Astrocyte of the hippocampus (primary cell): Measurements from ENCODE around the gene MZT2B.
"Not testable (repeated sequence)": the region's sequence is repeated elsewhere in the genome, so short reads cannot be mapped to it uniquely, and the experiment has no call there.

Experiments used
- DNase-seq: peaks from one replicate; pipeline ENCODE4 v3.0.0; 2011; ENCODE audit warnings: low read depth, low spot score

Gene MZT2B, protein sequence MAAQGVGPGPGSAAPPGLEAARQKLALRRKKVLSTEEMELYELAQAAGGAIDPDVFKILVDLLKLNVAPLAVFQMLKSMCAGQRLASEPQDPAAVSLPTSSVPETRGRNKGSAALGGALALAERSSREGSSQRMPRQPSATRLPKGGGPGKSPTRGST

DNA sequence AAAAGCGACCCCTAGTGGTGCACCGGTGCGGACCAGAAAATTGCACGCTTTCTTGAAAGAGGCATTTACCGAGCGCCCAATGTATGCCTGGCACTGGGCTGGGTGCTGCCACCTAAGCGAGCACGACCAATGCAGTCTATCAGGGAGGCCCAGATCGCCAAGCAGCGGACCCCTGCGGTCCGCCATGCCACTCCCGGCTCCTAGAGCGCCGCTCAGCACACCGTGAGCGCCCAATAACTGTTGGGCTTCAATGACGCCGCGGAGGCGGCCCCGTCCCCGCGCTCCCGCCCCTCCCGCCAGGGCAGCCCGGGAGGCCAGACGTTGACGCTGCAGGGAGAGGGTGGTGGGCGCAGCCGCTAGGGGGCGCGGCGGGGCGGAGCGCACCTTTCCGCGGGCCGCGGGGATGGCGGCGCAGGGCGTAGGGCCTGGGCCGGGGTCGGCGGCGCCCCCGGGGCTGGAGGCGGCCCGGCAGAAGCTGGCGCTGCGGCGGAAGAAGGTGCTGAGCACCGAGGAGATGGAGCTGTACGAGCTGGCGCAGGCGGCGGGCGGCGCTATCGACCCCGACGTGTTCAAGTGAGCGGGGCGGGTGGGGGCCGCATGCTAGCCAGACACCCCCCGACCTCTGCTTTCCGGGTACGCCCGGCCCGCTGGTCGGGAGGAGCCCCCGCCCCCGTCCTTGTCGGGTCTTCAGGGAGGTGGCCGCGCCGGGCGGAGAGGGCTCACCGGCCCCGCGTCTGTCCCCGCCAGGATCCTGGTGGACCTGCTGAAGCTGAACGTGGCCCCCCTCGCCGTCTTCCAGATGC is at the start of gene MZT2B:
MZT2B (plus strand) TSS at position 383 of the 803 bp plus-strand sequence; CDS start at position 404, 21 bp downstream.
- DNase-seq, result peak; percentile 94

DNA sequence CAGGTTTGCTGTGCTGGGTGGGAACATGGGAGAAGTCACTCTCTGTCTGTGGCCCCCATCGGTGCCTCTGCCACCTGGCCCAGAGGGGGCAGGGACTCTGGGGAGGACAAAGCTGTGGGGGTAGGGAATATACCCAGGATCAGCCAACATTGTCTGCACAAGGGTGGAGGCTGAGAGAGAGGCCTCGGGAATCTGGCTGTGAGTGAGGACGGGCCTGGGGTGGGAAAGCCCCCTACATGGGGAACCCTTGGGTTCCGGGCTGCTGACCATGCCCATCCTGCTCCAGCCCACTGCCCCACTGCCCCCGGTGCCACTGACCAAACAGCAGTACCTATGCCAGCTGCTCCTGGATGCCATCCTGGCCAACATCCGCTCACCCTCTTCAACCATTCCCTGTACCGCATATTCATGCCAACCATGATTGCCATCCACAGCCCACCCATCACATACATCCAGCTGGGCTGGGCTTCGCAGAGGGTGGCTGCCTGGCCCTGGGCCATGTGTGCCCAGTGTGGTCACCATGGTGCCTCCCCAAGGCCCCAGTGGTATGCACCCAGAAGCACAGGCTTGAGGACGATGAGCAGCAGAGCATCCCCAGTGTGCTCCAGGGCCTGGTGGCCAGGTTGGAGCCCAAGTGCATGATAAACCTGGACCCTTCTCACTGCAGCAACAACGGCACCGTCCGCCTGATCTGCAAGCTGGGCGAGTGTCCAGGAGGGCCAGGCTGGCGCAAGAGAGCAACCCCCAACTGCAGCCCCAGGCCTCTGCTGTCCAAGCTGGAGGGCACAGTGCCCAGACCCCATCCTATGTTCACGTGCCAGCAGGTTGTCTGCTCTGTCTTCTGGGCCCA is 46.1 kb upstream of the MZT2B start:
- no peak for DNase-seq

DNA sequence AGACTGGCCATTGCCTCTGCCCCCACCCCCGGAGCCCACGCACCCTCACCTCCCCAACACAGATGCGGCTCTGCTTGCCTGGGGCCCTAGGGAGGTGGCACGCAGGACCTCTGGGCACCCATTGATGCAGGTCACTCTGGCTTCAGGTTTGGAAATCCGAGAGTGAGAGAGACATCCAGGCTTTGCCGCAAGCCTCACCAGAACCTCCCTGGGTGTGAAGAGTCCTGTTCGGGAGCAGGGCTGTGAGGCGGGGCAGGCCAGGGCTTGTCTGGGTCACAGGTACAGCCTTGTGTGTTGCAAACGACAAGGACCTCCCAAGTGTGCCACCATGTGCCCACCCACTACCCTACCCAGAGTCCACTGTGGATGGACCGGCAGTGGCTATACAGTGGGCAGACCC is 45.5 kb upstream of the MZT2B start:
- DNase-seq, result not testable (repeated sequence)

DNA sequence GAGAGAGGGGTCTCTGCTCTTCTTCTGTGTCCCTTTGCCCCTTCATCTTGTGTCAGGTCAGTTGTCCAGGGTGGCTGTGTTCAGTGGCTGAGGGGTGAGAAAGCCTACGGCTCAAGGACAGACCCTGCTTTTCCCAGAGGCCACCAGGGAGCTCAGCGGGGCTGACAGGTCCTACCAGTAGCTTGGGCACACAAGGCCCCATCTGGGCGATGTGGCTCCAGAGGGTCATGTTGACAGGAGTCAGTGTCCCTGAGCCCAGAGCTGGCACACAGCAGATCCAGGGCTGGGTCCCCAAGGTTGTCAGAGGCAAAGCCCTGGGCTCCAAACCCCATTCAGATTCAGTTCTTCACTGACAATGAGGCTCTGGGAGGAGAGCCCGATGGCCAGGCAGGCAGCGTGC is 44.9 kb upstream of the MZT2B start:
- DNase-seq, result not testable (repeated sequence)

DNA sequence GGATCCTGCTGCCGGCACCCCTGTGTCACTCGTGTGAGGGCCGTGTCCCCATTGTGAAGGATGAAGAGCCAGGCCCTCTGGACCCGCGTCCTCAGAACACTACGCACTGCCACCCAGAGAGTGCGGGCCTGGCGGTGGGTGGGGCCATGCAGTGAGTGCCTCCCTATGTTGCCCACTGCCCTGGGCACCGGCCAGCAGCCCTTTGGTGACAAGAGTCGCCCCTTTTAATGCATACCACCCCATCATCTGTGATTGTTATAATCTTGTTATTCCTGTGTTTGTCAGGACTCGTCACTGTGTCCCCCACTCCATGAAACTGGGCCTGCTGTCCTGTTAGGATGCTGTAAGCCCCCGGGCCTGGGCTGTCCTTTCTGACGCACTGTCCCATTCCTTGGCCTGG is 43.7 kb upstream of the MZT2B start:
- not testable (repeated sequence) for DNase-seq

DNA sequence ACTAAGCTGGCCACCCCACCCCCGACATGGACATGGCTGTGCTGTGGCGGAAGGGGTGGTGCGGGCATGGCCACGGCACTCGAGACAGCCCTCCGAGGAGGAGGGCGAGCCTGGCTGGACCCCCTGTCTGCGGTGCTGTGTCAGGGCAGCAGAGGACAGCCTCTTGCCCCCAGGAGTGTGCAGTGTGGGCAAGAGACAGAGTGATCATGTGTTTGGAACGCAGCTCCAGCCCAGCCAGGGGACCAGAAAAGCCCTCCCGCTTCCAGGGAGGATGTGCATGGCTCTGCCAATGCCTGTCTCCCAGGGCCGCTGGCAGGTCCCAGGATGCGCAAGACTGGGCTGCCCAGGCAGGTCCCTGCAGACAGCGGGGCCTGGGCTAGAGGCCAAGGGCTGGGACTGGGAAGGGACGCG is 43.2 kb upstream of the MZT2B start:
- DNase-seq, result not testable (repeated sequence)

DNA sequence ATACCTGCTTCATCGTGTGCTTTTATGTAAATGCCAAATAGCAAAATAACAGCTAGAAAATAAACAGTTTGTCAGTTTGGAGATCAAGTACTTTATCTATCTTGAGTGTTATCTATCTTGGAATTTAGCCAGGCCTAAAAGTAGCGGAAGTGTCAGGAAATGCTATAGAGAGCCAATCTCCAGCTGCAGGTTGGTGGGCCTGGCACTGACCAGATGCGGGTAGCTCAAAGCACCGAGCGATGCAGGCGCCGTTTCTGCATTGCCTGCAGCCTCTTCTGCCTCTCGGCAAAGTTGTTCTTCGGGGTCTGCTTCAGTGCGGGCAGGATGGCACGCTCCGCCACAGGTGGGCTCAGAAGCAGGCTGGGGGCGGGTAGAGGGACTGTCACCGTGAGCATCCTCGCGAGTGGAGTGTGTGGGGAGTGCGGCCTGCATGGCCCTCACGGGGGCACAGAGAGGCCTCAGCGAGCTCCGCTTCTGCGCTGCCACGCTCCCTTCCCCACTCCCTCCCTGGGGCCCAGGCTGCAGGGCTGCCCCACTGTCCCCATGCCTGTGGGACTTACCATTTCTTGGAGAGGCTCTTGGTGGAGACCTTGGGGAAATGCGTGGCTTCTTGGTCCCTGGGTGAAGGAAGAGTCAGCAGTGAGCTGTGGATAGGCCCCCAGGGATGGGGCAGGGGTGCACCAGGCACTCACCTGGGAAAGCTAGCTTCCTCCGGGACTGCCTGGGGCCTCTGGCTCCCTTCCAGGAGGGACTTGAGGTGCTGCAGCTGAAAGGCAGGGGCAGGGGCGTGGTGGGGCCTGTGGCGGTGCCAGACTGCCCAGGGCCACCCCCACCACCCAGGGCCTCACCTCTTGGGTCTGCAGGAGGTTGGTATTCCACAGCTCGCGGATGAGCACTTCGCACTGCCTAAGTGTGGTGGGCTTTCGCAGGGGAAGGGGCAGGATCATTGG is 42.5 kb upstream of the MZT2B start:
- not testable (repeated sequence) for DNase-seq

DNA sequence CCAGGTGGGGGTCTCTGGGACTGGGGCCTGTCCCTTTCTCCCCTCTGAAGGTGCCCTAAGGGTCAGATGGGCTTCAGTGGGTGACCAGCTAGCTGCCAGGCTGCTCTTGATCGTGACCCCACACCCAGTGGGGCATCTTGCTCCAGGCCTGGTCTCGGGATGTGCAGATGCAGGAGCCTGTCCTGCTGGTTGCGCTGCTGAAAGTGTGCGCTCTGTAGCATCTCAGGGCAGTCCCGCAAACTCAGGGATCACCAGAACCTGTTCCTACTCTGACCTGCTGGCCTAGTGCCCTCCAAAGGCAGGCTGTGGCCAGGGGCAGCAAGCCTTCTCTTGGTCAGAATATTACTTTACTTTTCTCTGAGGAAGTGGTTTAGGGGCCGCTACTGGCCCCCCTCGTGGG is 41.5 kb upstream of the MZT2B start:
- DNase-seq, result not testable (repeated sequence)

DNA sequence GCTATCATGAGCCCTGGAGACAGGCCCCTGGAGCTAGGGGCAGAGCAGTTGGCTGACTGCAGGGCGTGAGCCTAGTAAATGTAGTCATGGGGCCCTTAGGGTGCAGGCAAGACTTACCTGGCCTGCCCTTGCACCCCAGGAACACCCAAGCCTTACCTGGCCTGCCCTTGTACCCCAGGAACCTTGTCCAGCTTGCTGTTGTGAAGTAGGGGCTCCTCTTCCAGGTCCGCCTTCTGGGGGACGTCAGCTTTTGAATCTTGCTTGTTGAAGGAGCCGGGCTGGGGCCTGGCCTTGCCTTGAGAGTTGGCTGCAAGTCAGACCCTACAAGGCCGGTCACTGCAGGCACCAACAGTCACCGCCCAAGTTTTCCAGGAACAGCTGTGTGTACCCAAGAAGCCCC is 41.1 kb upstream of the MZT2B start:
- DNase-seq, result not testable (repeated sequence)

DNA sequence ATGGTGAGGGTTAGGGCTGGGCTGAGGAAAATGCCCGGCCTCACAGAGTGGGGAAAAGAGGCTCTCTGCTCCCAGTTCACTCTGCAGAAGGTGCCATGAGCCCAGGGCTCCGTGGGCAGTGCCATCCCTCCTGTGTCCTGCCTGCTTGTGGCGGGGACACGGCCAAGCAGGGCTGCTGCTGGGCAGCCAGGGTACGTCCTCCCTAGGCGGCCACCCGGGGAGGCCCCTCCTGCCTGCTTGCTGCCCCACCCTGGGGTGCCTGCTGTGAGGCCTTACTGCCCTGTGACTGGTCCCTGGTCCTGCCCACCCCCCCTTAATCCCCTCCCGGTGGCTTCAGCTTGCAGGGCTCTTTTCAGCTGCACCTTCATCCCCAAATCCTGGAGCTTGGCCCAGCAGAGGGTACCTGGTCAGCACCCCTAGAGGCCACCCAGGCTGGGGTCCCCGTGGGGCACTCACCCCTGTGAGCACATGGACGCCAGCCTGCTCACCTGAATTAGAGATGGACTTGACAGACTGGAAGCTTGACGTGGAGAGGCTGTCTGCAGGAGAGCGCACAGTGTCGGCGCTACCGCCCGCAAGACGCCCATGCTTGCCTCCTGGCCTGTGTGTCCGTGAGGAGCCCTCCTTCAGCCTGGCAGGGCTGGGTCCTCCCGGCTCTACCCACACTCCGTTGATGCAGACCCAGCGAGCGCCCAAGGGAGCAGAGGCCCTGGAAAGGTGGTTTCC is 40.3 kb upstream of the MZT2B start:
- not testable (repeated sequence) for DNase-seq

DNA sequence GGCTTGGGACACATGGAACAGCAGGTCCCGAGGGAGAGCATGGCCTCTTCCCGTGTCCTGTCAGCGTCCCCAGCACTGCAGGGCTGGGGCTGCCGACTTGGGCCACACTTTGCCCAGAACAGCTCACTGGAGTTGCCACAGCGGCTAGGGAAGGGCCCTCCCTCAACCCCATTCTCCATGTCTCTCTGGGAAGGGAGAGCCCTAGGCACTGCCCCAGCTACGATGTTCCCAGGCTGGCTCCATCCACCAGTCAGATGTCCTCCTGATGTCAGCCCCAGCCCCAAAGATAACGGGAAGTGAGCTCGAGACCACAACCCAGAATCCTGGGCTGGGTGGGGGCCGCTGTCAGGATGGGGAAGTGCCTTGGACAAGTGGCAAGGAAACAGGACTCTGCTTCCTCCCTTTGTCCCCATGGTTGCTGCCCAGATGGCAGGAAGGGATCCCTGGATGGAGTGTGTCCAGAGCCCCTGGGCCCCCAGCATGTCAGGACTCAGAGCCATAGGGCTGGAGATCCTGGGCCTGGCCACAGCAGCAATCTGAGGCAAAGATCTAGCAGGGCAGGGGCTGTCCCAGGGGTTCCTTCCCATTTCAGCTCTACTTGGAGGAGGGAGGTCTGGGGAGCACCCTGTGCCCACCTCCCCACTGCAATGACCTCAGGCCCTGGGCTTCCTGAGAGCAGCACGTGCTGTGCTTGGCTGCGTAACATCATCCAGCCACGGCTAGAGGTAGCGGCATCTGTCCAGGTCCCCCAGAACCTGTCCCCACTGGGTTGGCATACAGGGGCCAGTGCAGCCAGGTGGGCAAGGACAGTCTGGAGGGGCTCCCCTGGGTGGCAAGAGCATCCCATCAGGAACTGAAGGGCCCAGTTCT is 39.4 kb upstream of the MZT2B start:
- DNase-seq, result not testable (repeated sequence)

DNA sequence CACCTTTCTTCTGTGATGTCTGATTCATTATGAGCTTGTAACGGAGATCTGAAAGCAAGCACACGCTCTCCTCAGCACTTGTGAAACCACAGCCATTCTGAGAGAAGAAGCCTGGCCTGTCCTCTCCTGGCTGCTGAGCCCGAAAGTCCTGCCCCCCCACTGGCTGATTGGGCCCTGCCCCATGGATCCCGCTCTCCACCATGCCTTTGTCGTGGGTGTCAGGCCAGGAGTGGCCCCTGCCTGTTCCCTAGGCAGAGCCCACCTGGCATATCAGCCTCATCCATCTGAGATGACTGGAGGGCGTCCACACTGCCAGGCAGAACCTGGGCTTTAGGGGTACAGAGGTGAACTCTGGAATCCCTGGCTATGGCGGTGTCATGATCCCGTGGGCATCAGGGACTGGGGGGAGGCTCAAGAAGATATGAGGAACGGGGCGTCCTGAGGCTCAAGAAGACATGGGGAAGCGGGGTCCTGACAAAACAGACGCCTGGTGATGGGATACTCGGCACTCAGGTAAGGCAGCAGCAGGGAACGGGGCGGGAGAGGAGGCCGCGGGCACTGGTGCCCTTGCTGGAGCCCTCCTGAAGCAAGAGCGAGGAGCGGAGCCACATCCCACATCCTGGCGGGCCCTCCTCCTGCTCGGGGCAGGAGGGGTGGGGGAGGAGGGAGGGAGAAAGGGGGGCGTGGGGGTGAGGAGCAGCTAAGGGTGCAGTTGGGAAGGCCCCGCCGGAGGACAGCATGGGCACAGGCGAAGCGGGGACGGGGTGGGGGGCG is 38.6 kb upstream of the MZT2B start:
- not testable (repeated sequence) for DNase-seq

DNA sequence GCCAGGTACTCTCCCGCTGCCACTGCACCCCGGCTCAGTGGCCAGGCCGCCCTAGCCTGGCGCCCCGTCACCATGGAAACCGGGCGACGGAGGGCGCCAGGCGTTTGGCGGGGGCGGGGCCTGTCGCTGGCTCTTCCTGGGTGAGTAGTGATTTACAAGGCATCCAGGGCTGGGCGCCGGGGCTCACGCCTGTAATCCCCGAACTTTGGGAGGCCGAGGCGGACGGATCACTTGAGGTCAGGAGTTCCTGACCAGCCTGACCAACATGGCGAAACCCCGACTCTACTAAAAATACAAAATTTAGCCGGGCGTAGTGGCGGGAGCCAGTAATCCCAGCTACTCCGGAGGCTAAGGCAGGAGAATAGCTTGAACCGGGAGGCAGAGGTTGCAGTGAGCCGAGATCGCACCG is 37.1 kb upstream of the MZT2B start, which contains the start of gene CCDC74B:
CCDC74B (minus strand) TSS at position 107 of the 409 bp plus-strand sequence. CDS start 116 bp downstream, outside the sequence.
- DNase-seq, result peak; percentile 72

DNA sequence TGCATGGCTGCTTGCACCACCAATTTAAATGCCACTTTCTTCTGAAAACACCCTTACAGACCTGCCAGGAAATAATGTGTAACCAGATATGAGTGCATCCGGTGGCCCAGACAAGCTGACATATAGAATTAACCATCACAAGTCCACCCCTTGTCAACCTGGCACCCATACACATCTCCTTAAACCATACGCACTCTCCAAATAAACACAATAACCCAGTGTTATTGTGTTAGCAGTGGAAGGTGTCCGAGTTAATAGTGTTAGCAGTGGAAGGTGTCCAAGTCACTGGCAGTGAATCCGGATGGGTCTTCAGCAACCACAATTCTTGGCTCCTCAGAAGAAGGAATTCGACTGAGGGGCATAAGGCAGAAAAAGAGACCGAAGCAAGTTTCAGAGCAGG is 33.5 kb upstream of the MZT2B start:
- not testable (repeated sequence) for DNase-seq

DNA sequence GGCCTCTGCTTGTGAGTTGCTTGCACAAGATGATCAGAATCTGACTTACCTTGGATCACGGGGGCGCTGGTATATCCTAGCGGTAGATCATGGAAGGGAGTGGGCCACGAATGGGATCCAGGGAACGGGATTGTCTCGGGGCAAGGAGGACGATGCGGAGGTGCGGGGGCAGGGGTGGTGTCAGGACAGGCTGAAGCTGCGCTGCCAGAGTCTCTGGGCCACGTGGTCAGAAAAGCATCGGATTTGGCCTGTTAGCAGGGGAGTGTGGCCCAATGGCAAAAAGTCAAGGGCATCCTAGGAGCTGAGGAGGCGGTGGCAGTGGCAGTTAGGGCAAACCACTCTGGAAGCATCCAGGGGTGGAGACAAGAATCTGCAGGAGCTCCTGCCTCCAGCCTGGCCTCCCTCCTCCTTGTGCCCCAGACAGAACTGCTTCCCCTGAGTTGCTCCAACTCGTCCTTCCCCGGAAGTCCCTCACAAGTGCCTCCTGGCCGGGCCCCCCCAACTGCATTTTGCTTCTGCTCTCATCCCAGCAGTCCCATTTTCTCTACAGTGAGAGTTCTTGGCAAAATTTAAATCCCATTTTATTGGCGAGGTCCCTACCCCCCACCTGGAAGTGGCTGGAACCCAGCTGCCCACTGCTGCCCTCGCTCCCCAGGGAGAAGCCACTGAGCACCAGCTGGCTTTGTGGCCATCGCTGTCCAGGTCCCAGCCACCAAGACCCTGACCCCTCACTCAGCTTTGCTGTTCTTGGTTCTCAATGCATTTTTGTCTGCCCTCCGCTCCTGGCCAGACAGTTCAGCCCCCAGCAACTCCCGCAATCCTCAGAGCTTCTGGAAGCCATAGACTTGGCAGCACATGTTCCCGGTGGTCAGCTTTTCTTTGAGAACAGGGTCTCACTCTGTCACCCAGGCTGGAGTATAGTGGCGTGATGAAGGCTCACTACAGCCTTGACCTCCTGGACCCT is 31.6 kb upstream of the MZT2B start:
- no peak for DNase-seq

DNA sequence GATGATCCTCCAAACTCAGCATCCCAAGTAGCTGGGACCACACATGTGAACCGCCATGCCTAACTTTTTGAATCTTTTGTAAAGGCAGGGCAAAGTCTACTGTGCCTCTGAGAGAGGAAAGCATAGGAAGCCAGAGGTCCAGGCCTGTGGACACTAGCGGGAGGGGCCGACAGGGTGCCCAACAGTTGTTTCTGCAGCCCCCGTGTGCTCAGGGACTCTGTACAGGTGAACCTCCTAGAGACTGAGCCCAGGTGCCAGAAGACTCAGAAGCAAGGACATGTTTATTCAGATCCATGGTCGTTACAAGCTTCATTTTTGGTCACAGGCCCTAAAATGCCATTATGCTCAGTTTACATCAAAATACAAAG is 30.9 kb upstream of the MZT2B start:
- DNase-seq, result not testable (repeated sequence)

DNA sequence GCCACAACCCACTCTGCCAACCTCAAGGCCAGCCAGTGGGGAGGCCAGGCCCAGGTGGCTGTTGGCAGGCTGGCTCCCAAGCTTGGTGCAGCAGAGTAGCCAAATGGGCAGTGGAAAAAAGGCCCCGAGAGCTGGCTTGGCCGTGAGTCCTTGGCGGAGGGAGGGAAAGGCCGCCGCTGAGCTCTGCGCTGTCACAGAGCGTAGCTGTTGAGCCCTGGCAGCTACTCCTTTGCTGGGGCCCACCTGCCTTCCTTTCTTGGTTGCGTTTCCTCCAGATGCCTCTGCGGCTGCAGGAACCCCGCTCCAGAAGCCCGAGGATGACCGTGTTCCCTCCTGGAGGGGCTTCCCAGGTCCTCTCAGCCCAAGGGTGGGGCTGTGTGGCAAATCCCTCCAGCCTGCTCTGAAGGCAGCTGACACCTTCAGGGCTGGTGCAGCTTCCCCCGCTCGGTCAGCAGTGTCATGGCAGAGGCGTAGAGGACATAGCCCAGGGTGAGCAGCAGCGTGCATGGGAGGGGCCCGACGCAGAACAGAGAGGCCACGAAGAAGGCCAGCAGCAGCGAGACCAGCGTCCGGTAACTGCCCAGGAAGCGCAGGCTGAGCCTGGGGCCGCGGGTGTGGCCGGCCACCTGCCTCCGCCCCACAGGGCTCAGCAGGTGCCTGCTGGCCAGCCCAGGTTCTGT is 29.8 kb upstream of the MZT2B start:
- DNase-seq, result not testable (repeated sequence)
